Activated CD4-positive, alpha-beta T cell treated with anti-CD3 and anti-CD28 coated beads, Interleukin-2, amount 10 ng/mL, durations not matched to agents 24 days and 14 days (primary cell): ENCODE results near the gene CCDC88A. TPM values are rescaled to one million over a fixed set of nuclear protein-coding genes. Genes with fewer than 3 reads are reported as not detected.
"Not testable (repeated sequence)": the region's sequence is repeated elsewhere in the genome, so short reads cannot be mapped to it uniquely, and the experiment has no call there.

Experiments
- DNase-seq: peaks from one replicate; pipeline ENCODE4 v3.0.0; 2022
- H3K27ac Mint-ChIP-seq: one replicate; pipeline ENCODE4 v1.8.0; 2022; ENCODE audit warnings: mild to moderate bottlenecking, mixed read lengths
- H3K27me3 Mint-ChIP-seq: one replicate; pipeline ENCODE4 v1.8.0; 2022; ENCODE audit warnings: mixed read lengths
- H3K36me3 Mint-ChIP-seq: one replicate; pipeline ENCODE4 v1.8.0; 2022; ENCODE audit warnings: low read depth, mild to moderate bottlenecking, mixed read lengths
- H3K4me1 Mint-ChIP-seq: one replicate; pipeline ENCODE4 v1.8.0; 2021; ENCODE audit warnings: mixed read lengths
- H3K4me3 Mint-ChIP-seq: one replicate; pipeline ENCODE4 v1.8.0; 2022; ENCODE audit warnings: mild to moderate bottlenecking, moderate library complexity, mixed read lengths
- H3K9me3 Mint-ChIP-seq: one replicate; pipeline ENCODE4 v1.8.0; 2021; ENCODE audit warnings: mixed read lengths
- intact Hi-C: fragments of 100-400 bp; cut with micrococcal nuclease; formaldehyde crosslinking; loops from one replicate; pipeline ENCODE4 v1.15.1; 2023
- total RNA-seq: library from RNA; stranded (reverse); gene quantifications from 2 replicates; pipeline ENCODE4 v1.2.3, GENCODE V29; 2022

The CCDC88A gene
- total RNA-seq, 1 donor from 2014 or later, result 9.5 TPM

- H3K27ac Mint-ChIP-seq, result no peak overlapping the region
- H3K4me3 Mint-ChIP-seq, result no peak overlapping the region
- no peaks in the 10 kb centered on the region for H3K27me3 Mint-ChIP-seq
- H3K36me3 Mint-ChIP-seq, result no peaks in the 10 kb centered on the region
- intact Hi-C loops, result no loop called here
- no peaks in the 10 kb centered on the region for H3K9me3 Mint-ChIP-seq
- DNase-seq, result no peak
- H3K4me1 Mint-ChIP-seq, result no peaks in the 10 kb centered on the region
Measured at GRCh38 chr2:55391155-55391554, 28.5 kb downstream of the CCDC88A start.

GRCh38 chr2:55385516-55385915 is 34.1 kb downstream of the CCDC88A start:
- H3K27ac Mint-ChIP-seq, H3K4me1 Mint-ChIP-seq, intact Hi-C loops, H3K9me3 Mint-ChIP-seq, H3K4me3 Mint-ChIP-seq, H3K27me3 Mint-ChIP-seq, H3K36me3 Mint-ChIP-seq, DNase-seq: not testable (repeated sequence)

GRCh38 chr2:55384786-55385185 is 34.9 kb downstream of the CCDC88A start:
- Mint-ChIP-seq H3K36me3 (no peaks in the 10 kb centered on the region), H3K4me1 (no peaks in the 10 kb centered on the region), H3K27me3 (no peaks in the 10 kb centered on the region), H3K4me3 (no peak overlapping the region), H3K9me3 (no peaks in the 10 kb centered on the region), H3K27ac (no peak overlapping the region)
- DNase-seq, result no peak
- intact Hi-C loops, result no loop called here

GRCh38 chr2:55371376-55371775 is 48.3 kb downstream of the CCDC88A start:
- Mint-ChIP-seq H3K27ac (no peak overlapping the region), H3K27me3 (no peaks in the 10 kb centered on the region), H3K4me3 (no peak overlapping the region), H3K36me3 (no peaks in the 10 kb centered on the region), H3K4me1 (no peaks in the 10 kb centered on the region), H3K9me3 (no peaks in the 10 kb centered on the region)
- intact Hi-C loops, result no loop called here
- no peak for DNase-seq

- H3K4me1 Mint-ChIP-seq, result no peaks in the 10 kb centered on the region
- intact Hi-C loops, result no loop called here
- H3K27me3 Mint-ChIP-seq, result no peaks in the 10 kb centered on the region
- no peaks in the 10 kb centered on the region for H3K36me3 Mint-ChIP-seq
- H3K27ac Mint-ChIP-seq, result no peak overlapping the region
- H3K4me3 Mint-ChIP-seq, result no peak overlapping the region
- no peak for DNase-seq
- H3K9me3 Mint-ChIP-seq, result no peaks in the 10 kb centered on the region
Measured at GRCh38 chr2:55370208-55370607, 49.4 kb downstream of the CCDC88A start.

- Mint-ChIP-seq H3K4me3 (no peak overlapping the region), H3K4me1 (no peaks in the 10 kb centered on the region), H3K27ac (no peak overlapping the region), H3K27me3 (no peaks in the 10 kb centered on the region), H3K9me3 (no peaks in the 10 kb centered on the region), H3K36me3 (no peaks in the 10 kb centered on the region)
- DNase-seq, result no peak
- intact Hi-C loops, result no loop called here
Measured at GRCh38 chr2:55365303-55365702, 54.4 kb downstream of the CCDC88A start.

GRCh38 chr2:55364189-55365055 is 55.2 kb downstream of the CCDC88A start:
- H3K36me3 Mint-ChIP-seq, result no peaks in the 10 kb centered on the region
- intact Hi-C loops, result no loop called here
- H3K4me3 Mint-ChIP-seq, result no peak overlapping the region
- H3K9me3 Mint-ChIP-seq, result no peaks in the 10 kb centered on the region
- H3K4me1 Mint-ChIP-seq, result no peaks in the 10 kb centered on the region
- no peaks in the 10 kb centered on the region for H3K27me3 Mint-ChIP-seq
- H3K27ac Mint-ChIP-seq, result no peak overlapping the region
- DNase-seq, result no peak

- H3K4me1 Mint-ChIP-seq, result no peaks in the 10 kb centered on the region
- intact Hi-C loops, result no loop called here
- H3K36me3 Mint-ChIP-seq, result no peaks in the 10 kb centered on the region
- no peaks in the 10 kb centered on the region for H3K27me3 Mint-ChIP-seq
- no peak overlapping the region for H3K27ac Mint-ChIP-seq
- no peaks in the 10 kb centered on the region for H3K9me3 Mint-ChIP-seq
- no peak for DNase-seq
- H3K4me3 Mint-ChIP-seq, result no peak overlapping the region
Measured at GRCh38 chr2:55363636-55364035, 56.0 kb downstream of the CCDC88A start.

GRCh38 chr2:55361465-55362189 is 58.0 kb downstream of the CCDC88A start:
- H3K27ac Mint-ChIP-seq, result no peak overlapping the region
- no peaks in the 10 kb centered on the region for H3K9me3 Mint-ChIP-seq
- no peaks in the 10 kb centered on the region for H3K36me3 Mint-ChIP-seq
- H3K4me3 Mint-ChIP-seq, result no peak overlapping the region
- DNase-seq, result no peak
- no peaks in the 10 kb centered on the region for H3K27me3 Mint-ChIP-seq
- intact Hi-C loops, result no loop called here
- no peaks in the 10 kb centered on the region for H3K4me1 Mint-ChIP-seq

GRCh38 chr2:55358451-55358850 is 61.2 kb downstream of the CCDC88A start:
- Mint-ChIP-seq H3K27ac (no peak overlapping the region), H3K4me1 (no peaks in the 10 kb centered on the region), H3K27me3 (no peaks in the 10 kb centered on the region), H3K36me3 (no peaks in the 10 kb centered on the region), H3K9me3 (no peaks in the 10 kb centered on the region), H3K4me3 (no peak overlapping the region)
- intact Hi-C loops, result no loop called here
- DNase-seq, result no peak

GRCh38 chr2:55357927-55358326 is 61.7 kb downstream of the CCDC88A start:
- intact Hi-C loops, result no loop called here
- Mint-ChIP-seq H3K4me1 (no peaks in the 10 kb centered on the region), H3K27me3 (no peaks in the 10 kb centered on the region), H3K27ac (no peak overlapping the region), H3K4me3 (no peak overlapping the region), H3K9me3 (no peaks in the 10 kb centered on the region), H3K36me3 (no peaks in the 10 kb centered on the region)
- DNase-seq, result no peak

- Mint-ChIP-seq H3K27me3 (no peaks in the 10 kb centered on the region), H3K4me1 (no peaks in the 10 kb centered on the region), H3K36me3 (no peaks in the 10 kb centered on the region), H3K4me3 (no peak overlapping the region), H3K9me3 (no peaks in the 10 kb centered on the region), H3K27ac (no peak overlapping the region)
- DNase-seq, result no peak
- intact Hi-C loops, result no loop called here
Measured at GRCh38 chr2:55357164-55357563, 62.5 kb downstream of the CCDC88A start.

GRCh38 chr2:55356136-55356535 is 63.5 kb downstream of the CCDC88A start:
- H3K4me1 Mint-ChIP-seq, H3K4me3 Mint-ChIP-seq, DNase-seq, H3K27me3 Mint-ChIP-seq, H3K9me3 Mint-ChIP-seq, intact Hi-C loops, H3K36me3 Mint-ChIP-seq, H3K27ac Mint-ChIP-seq: not testable (repeated sequence)

GRCh38 chr2:55355451-55355850 is 64.2 kb downstream of the CCDC88A start:
- Mint-ChIP-seq H3K27me3 (no peaks in the 10 kb centered on the region), H3K27ac (no peak overlapping the region), H3K9me3 (no peaks in the 10 kb centered on the region), H3K4me1 (no peaks in the 10 kb centered on the region), H3K4me3 (no peak overlapping the region), H3K36me3 (no peaks in the 10 kb centered on the region)
- no peak for DNase-seq
- intact Hi-C loops, result no loop called here
